CD4-positive, alpha-beta T cell treated with Interleukin-21 for 1 hour (primary cell): Measurements from ENCODE around the gene RPP21.

Experiments used
- DNase-seq: peaks from one replicate; pipeline ENCODE4 v3.0.0-alpha.2; 2020

Gene RPP21

DNA sequence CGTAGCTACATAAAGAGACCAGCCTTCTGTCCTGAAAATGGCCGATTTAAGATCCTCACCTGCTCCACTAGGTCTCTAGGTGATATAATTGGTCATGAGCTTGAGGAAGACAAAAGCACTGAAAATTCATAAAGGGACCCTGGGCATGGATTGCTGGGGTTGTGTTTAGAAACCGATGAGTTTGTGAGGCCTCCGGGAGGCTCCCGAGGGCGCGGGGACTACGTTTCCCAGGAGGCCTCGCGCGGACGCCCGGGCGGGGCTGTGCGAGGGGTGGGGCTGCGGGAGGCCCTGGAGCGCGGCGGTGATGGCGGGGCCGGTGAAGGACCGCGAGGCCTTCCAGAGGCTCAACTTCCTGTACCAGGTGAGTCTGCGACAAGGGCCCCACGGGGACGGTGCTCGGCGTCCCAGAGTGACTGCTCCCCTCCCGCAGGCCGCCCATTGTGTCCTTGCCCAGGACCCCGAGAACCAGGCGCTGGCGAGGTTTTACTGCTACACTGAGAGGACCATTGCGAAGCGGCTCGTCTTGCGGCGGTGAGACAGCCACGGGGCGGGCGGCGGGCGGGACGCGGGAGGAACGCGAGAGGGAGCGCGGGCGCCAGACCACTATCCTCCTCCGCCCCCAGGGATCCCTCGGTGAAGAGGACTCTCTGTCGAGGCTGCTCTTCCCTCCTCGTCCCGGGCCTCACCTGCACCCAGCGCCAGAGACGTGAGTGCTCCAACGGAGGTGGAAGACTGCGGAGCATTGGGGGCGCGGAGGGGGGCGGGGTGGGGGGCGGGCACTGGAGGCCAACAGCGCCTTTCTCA lies at the start of gene RPP21:
Gene RPP21, plus strand, starts transcription at position 289 of the 804 bp plus-strand sequence. Its CDS starts 16 bp downstream, at position 305.
- DNase-seq: peak; percentile 85

GRCh38 chr6:30295837-30296236 lies 49.1 kb upstream of the RPP21 start:
- DNase-seq: no peak

- no peak for DNase-seq
Measured at GRCh38 chr6:30304002-30304401, 41.0 kb upstream of the RPP21 start.

DNA sequence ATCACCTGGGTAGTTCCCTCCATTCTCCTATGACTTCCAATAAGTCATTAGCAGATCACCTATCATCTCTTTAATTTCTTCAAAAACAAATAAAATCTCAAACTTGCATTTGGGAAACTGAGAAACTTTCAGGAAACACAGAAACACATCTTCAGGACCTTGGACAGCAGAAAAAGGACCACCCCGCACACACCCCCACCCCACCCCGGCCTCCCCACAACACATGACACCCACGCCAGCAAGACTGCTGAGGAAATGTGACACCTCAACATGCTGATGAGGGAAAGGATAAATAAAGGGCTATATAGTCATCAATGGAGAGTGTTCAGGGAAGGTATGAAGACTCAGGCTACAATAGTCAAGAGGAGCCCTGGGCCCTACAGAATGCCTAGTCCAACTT lies 33.9 kb upstream of the RPP21 start:
- no peak for DNase-seq

DNA sequence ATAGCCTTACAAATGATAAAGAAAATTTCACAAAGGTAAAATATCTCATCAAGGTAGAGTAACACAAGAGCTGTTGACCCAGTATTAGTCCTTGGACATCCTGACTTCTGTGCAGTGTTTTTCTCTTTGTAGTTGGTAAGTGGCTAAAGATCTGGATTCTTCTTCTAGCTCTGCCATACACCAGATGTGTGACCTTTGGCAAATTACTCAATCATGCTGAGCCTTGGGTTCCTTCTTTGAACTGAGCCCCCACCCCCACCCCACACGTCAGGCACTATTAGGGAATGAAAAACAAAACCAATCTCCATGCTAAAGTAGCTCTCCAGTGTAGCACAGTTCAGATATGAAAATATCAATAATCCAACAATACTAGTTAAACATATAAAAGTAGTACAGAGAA lies 33.3 kb upstream of the RPP21 start:
- no peak for DNase-seq

- no peak for DNase-seq
Measured at GRCh38 chr6:30312266-30312665, 32.7 kb upstream of the RPP21 start.

- no peak for DNase-seq
Measured at GRCh38 chr6:30312676-30313321, 32.2 kb upstream of the RPP21 start.

DNA sequence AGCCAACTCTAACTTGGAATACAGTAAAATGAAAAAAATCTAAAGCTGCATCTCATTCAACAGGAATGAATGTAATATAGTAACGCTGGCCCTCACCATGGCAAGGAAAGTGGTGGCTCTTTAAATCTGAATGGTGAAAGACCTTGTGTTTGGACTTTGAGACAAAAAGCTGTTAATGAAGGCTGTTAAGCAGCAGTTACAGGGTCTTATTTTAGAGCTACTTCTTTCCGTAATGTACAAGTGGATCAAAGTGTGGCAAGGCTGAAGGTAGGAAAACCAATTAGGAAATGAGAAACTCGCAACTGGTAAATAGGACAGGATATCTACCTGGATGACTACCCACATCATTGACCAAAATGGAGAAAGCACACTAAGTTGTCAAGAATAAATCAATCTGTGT lies 29.8 kb upstream of the RPP21 start:
- DNase-seq: no peak

DNA sequence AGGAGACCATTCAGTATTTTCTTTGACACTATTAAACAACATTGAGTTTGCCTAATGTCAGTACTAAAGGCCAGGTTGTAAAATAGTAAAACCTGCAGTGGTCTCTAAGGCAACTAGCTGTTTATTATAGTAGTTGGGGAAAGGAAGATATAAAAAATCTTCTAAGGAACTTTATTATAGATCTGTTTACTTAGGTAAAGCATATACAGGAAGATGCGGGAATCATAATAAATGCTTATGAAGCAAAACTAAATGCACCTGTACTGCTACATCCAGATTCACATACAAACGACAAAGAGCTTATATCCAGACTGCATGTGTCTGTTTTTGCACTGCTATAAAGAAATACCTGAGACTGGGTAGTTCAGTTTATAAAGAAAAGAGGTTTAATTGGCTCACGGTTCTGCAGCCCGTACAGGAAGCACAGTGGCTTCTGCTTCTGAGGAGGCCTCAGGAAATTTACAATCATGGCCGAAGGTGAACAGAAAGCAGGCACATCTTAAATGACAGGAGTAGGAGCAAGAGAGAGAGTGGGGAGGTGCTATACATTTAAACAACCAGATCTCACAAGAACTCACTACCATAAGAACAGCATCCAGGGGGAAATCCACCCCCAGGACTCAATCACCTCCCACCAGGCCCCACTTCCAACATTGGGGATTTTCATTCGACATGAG lies 26.9 kb upstream of the RPP21 start:
- peak; percentile 25 for DNase-seq

- DNase-seq: no peak
Measured at GRCh38 chr6:30319146-30319835, 25.7 kb upstream of the RPP21 start.

DNA sequence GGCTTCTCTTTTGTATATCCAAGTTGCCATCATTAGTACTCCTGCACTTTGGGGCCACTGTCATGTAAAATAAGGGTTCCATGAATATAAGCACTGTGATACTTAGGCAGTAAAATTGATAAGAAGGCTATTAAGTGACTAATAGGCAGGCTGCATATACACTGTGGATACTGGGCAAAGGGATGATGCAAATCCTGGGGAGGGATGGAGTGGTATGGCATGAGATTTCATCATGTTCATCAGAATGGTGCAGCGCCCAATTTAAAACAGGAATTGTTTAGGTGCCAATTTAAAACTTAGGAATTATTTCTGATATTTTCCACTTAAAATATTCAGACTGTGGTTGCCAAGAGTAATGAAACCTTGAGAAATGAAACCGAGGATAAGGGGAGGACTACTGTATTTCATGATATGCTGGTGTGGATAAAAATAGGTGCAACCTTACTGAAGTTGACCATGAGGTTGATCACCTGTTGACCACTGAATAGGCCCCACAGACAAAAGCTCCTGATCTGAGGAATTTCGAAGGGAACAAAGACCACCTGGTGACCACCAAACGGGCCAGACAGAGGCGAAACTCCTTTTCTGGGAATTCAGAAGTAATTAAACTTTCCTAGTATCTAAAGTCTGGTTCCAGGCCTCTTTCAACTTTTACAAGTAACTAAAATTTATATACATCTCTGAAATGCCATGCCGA lies 23.1 kb upstream of the RPP21 start:
- no peak for DNase-seq

DNA sequence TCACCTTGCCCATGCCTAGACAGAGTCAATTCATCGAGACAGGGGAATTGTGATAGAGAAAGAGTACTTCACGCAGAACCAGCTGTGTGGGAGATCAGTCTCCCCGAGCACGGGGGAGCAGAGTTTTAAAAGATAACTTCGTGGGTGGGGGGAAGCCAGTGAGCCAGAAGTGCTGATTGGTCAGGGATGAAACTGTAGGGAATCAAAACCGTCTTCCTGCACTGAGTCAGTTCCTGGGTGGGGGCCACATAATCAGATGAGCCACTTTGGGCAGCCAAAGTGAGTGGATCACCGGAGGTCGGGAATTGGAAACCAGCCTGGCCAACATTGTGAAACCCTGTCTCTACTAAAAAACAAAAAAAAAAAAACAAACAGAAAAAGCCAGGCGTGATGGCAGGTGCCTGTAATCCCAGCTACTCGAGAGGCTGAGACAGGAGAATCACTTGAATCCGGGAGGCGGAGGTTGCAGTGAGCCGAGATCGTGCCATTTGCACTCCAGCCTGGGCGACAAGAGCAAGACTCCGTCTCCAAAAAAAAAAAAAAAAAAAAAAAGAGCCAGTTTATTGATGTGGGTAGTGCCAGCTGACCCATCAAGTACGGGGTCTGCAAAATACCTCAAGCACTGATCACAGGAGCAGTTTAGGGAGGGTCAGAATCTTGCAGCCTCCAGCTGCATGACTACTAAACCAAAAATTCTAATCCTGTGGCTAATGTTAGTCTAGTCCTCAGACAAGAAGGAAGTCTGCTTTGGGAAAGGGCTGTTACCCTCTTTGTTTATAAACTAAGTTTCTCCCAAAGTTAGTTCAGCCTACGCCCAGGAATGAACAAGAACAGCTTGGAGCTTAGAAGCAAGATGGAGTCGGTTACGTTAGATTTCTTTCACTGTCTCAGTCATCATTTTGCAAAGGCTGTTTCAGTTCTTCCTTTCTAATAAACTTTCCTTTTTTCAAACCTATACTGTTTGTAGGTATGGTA lies 22.1 kb upstream of the RPP21 start:
- peak; percentile 16 for DNase-seq

DNA sequence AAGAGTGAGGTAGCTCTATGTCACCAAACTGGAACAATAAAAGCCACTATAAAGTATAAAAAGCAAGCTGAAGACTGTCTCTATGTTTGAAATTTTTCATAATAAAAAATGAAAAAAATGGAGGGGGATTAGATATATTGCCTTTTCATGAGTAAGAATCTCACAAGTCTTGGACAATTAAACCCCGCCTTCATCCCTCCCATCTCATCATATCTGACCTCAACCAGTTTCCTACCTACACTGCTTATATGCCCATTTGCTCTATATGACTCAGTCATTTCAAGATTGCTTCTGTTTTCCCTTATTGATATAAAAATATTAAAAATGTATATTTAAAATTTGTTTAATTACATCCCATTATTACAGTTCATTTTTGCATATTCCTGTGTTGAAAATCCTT lies 21.1 kb upstream of the RPP21 start:
- DNase-seq: peak; percentile 17

DNA sequence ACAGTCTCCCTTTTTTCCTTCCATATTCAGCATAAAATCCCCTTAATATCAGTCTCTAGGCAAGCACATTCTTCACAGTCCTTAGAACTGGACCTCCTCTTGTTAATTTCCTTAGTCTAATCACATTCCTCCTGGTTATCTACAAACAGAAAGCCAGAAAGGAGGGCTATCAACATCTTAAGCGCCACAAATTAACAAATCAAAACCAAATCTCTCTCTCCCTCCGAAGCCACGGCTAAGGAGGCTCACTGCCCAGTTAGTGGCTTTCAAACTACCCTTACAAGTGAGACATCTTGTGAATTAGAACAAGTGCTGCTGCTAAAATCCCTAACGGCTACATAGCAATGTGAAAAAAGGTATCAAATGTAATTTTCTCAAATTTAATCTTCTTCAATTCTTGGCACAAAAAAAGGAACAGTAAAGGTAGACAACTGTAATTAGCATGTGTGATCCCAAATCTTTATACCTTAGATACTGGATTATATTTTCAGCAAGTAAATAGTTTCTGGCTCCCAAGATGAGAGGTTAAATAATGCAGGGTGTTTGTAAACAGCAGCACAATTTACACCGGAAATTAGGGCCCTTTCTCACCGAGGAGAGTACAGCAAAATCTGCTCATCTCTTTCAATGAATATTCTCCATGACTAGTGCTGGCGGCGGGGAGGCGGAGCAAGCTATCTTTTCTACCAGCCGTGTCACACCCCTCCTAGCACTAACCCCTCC lies 19.6 kb upstream of the RPP21 start:
- peak; percentile 90 for DNase-seq

GRCh38 chr6:30325873-30326525 lies 19.0 kb upstream of the RPP21 start:
- DNase-seq: peak; percentile 85

GRCh38 chr6:30326526-30327231 lies 18.3 kb upstream of the RPP21 start, which contains the start of gene TRIM39:
Gene TRIM39, plus strand, starts transcription at chr6:30326927. Its CDS starts 2,391 bp downstream, at chr6:30329318.
- DNase-seq: peak; percentile 92

DNA sequence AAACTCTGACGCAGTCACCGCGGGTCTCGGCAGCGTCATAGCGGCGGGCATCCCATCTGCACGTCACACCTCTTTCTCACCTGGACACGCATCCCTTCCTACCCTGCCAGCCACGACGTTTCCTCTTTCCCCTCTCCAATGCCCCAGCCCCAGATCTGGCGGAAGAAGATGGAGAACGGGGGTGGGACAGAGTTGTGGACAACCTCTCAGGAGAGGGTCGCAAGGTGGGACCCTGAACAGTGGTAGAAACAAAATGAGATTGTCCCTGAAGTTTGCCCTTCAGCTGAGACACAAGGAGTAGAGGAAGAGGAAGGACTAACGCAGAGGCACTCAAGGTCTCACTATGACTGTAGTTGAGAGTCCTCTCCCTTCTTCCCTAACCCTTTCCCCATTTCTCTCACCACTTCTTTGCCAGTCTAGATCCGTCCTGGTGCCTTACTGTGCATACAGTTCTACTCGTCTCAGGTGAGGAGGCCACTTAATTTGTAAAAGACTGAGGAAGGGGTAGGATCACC lies 17.7 kb upstream of the RPP21 start:
- DNase-seq: no peak

GRCh38 chr6:30328397-30328796 lies 16.6 kb upstream of the RPP21 start:
- DNase-seq: no peak

DNA sequence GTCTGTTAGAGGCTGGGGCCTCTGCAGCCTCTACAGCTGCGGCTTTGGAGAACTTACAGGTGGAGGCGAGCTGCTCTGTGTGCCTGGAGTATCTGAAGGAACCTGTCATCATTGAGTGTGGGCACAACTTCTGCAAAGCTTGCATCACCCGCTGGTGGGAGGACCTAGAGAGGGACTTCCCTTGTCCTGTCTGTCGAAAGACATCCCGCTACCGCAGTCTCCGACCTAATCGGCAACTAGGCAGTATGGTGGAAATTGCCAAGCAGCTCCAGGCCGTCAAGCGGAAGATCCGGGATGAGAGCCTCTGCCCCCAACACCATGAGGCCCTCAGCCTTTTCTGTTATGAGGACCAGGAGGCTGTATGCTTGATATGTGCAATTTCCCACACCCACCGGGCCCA lies 15.6 kb upstream of the RPP21 start:
- DNase-seq: no peak
